DMS79 treated with DMSO at 0.1 percent for 48 hours (cell line): ENCODE results near the gene SMIM41.
A peak's percentile ranks its signal among the peaks of the same experiment; 100 is the strongest.

Source experiments
- DNase-seq: peaks from one replicate; lab custom pipeline; 2025; lab: John Stamatoyannopoulos, UW

SMIM41 gene

DNA sequence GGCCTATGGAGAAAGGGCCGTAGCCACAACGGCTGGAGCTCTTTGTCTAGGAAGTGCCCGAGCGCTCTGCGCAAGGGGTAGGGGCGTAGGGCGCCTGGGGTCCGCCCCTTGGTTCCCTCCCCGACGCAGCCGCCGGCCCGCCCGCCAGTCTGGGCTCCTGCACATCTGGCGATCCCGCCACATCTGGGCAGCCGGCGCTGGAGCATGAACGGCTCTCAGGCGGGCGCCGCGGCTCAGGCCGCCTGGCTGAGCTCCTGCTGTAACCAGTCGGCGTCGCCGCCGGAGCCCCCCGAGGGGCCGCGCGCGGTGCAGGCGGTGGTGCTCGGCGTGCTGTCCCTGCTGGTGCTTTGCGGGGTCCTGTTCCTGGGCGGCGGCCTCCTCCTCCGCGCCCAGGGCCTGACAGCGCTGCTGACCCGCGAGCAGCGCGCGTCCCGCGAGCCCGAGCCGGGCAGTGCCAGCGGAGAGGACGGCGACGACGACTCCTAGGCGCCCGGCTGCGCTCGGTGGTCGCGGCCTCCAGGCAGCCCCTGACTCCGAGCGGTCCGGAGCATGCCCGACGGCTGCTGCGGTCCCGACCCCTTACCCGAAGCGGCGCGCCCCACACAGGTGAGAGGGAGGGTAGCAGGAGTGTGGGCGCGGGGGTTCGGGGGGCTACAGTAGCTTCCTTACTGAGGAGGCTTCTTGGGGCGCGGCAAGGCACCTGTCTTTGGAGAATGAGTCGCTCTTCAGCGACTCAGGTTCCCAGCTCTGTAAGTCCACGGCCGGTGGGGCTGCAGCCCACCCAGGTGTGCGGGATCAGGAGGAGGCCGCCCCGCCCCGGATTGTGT, at the start of gene SMIM41:
Gene SMIM41, plus strand, starts transcription at position 129 of the 827 bp plus-strand sequence. Its CDS starts 76 bp downstream, at position 205.
- no peak for DNase-seq

DNA sequence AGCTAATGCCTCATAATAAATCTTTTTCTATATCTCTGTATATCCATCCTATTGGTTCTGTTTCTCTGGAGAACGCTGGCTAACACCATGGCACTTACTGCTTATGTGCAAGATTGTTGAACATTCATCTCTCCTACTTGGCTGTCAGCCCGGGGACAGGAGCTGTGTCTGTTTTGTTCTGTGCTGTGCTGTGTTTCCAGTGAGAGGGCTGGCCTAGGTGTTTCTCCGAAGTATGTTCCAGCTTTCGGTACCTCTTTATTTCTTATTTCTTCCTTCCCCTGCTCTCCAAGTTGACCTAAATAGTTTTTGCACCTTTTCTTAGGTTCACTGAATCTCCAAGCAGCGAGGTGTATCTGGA, 47.1 kb upstream of the SMIM41 start:
- peak; percentile 16 for DNase-seq

GRCh38 chr12:52032804-52033445, 46.6 kb upstream of the SMIM41 start:
- peak; percentile 79 for DNase-seq

- DNase-seq = no peak
These were observed 45.9 kb upstream of the SMIM41 start for GRCh38 chr12:52033446-52034140.

DNA sequence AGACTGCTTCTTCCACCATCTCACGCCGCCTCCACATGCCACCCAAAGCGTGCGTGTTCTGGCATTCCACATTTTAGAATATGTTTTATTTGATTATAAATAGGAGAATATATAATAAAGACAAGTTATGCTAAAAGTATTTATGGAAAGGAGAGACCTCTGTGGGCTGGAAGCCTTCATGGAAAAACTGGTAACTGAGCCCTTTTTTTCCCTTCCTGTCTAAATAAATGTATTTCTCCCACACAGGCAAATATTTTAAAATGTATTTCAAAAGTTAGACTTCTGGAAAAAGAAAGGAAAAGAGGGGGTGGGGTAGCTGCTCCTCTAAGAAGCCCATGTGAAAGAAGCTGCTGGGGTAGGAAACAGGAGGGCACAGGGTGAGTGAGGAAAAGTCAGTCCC, 44.3 kb upstream of the SMIM41 start:
- no peak for DNase-seq

- DNase-seq = no peak
These were observed 43.6 kb upstream of the SMIM41 start for GRCh38 chr12:52035926-52036325.

- no peak for DNase-seq
These were observed 42.8 kb upstream of the SMIM41 start for GRCh38 chr12:52036587-52037171.

GRCh38 chr12:52037248-52037861, 42.1 kb upstream of the SMIM41 start:
- no peak for DNase-seq

- DNase-seq = no peak
These were observed 41.1 kb upstream of the SMIM41 start for GRCh38 chr12:52038447-52038846.

DNA sequence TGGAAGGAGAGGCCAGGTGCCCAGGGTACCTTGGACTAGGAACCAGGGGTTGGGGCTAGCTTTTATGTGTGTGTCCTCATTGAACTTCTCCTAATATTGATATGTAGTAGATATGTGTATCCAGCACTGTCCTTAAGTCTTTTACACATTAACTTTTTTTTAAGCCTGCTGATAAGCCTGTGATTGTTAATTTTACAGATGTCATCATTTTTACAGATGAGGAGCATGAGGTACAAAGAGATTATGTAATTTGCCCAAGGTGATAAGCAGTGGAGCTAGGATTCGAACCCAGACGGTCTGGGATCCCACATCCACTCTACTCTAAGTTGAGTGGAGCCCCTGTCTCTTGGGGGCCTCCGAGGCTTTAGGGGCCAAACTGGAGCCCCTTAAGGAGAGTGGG, 38.5 kb upstream of the SMIM41 start:
- DNase-seq = no peak

DNA sequence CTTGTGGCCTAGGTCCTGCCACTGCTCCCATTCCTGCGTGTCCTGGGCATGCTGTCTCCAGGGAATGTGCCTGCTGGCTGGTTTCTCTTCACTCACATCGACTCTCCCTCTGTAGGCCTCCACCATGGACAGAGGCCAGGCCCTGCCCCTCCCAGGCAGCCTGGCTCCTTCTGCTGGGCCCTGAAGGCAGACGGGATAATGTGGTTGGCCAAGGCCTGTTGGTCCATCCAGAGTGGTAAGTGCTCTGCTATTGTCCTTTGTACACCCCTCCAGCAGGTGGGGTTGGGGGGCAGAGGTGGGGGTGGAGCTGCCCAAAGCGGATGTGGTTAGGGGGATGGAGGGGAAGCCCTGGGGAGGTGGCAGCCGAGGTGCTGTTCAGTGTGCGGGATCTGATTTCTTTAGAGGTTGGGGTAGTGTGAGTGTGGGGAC, 37.8 kb upstream of the SMIM41 start:
- DNase-seq = no peak

- DNase-seq = no peak
These were observed 36.7 kb upstream of the SMIM41 start for GRCh38 chr12:52042706-52043385.

DNA sequence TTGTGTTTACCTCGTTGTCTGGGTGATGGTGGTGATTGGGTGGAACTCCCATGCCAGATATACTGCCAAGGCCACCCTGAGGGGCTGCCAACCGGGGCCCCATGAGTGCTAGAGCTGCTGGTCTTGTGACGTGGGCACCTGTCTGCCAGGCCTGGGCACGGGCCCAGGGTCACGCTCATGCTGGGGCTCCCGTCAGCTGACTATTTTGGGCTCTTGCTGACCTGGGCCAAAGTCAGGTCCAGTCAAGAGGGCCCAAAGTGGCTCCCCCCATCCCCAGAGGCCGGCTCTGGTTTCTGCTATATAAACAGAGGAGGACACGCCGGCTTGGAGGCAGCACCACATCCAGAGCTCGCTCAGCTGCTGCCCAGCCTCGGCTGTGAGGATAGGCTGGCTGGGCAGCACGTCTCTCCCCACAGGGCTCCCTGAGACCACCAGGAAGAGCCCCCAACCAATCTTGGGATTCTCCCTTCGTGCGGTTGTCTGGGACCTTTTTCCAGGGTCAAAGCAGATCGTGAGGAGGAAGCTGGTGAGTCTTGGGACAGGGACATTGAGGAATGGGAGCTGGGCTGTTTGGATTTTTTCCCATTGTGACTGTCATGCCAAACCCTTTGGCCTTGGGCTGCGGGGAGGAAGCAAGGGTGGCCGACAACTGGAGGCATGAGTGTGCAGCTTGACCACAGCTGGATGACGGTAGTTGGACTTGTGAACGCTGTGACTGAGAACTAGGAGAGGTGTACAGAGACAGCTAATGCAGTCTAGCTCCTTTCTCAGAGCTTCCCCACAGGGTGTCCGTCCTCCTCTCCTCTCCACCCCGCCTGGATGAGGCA, 35.9 kb upstream of the SMIM41 start:
- DNase-seq = no peak

DNA sequence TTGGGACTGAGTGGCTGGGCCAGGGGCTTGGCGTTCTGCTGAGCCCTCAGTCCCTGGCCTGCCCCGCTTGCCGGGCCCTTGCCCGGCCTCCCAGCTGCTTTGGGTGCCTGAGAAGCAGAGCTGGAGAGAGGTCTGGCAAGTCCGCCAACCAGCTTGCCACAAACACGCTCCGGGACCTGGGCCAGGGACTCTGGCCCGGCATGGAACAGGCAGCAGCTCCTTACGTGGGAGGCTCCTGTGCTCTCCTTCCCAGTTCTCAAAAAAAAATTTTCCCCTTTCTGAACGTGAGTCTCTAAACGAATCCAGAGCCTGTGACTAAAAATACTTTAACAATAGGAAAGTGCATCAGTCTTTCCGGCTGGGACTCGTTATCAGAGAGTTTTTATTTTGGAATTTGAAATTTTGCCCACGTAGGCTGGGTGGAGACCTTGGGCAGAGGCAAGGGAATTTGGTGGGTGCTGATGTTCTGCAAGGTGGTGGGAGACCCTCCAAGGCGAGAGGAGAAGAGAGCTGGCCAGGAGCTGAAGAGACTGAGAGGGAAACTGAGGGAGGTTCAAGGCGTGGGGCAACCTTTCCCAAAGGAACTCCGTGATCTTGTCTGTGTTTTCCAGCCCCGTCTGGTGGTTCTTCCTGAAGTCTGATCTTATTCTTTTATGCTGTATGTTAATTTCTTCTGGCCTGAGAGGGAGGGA, 35.1 kb upstream of the SMIM41 start:
- no peak for DNase-seq

DNA sequence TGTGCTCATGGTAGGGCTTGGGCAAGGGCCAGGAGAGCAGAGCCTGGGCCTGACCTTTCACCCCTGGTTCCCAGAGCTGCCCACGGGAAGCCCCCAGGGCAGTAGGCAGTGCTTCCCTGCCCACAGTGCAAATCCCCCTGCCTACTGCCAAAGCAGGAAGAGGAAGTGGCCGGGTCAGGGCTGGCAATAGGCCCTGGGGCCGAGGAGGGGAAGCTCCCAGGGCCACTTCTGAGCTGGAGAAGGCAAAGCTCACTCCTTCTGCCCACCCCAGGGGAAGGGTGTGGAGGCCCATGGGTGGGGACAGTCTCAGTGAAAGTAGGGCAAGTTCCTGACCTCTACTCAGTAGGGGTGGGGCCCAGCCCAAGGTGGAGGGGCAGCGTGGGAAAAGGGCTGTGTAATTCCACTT, 33.7 kb upstream of the SMIM41 start:
- DNase-seq = no peak

GRCh38 chr12:52046859-52047258, 32.6 kb upstream of the SMIM41 start:
- DNase-seq = no peak

DNA sequence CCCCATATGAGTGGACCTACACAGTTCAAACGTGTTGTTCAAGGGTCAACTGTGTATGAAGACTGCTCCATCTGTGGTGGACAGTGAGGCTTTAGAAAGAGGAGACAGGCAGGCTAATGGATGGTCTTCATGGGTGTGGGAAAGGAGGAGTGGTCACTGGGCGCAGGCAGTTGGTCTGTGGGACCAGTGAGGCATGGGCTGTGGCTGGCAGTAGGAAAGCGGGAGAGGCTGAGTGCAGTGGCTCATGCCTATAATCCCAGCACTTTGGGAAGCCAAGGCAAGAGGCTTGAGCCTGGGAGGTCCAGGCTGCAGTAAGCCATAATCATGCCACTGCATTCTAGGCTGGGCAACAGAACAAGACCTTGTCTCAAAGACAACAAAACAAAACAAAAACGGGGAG, 30.2 kb upstream of the SMIM41 start:
- no peak for DNase-seq

DNA sequence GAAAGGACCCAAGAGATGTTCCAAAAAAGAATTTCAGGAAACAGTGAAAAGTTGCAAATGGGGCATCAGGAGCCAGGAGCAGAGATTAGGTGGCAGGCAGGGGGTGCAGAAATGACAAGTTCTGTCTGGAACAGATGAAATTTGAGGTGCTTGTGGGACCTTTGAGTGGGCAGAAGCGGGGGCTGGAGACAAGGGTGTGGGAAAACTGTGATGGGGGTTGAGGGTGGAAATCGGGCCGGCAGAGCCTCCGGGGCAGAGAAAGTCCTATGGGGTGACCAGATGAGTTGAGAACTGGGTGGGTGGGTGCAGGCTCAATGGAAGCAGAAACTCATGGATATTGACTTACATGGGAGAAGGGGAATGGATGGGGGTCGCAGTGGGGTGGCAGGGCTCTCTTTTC, 29.8 kb upstream of the SMIM41 start:
- no peak for DNase-seq

GRCh38 chr12:52050116-52050757, 29.3 kb upstream of the SMIM41 start:
- DNase-seq = no peak
